IPS-20b (cell line): ENCODE measurements around the gene PAX7.

Experiments
- H3K27ac ChIP-seq: one replicate; pipeline ENCODE4 v1.5.1; 2013; ENCODE audit warnings: low read length
- H3K27me3 ChIP-seq: 2 replicates; pipeline ENCODE4 v1.6.1; 2013; ENCODE audit warnings: mild to moderate bottlenecking, low read length, inconsistent platforms; ENCODE audit not compliant: insufficient read depth
- H3K36me3 ChIP-seq: 2 replicates; pipeline ENCODE4 v1.6.1; 2013; ENCODE audit warnings: low read depth, mild to moderate bottlenecking, inconsistent platforms, low read length, moderate library complexity; ENCODE audit not compliant: insufficient read depth
- H3K4me1 ChIP-seq: 2 replicates; pipeline ENCODE4 v1.6.1; 2013; ENCODE audit warnings: mild to moderate bottlenecking, control low read depth, inconsistent platforms, low read length, moderate library complexity; ENCODE audit not compliant: insufficient read depth
- H3K4me3 ChIP-seq: 2 replicates; pipeline ENCODE4 v1.5.1; 2013; ENCODE audit warnings: mild to moderate bottlenecking, low read length, inconsistent platforms
- H3K9ac ChIP-seq: 2 replicates; pipeline ENCODE4 v1.6.1; 2013; ENCODE audit warnings: low read depth, mild to moderate bottlenecking, inconsistent platforms, low read length, moderate library complexity
- H3K9me3 ChIP-seq: 2 replicates; pipeline ENCODE4 v1.6.1; 2013; ENCODE audit warnings: mild to moderate bottlenecking, low read depth, low read length, inconsistent platforms; ENCODE audit not compliant: insufficient read depth

PAX7 gene

GRCh38 chr1:18602533-18603211 lies 28.0 kb upstream of the PAX7 start:
- Histone ChIP-seq H3K9me3 (no peaks in the 10 kb centered on the region), H3K4me1 (peaks cover 8% of the 10 kb centered on the region; the same call in 1 of the 2 replicates), H3K4me3 (no peak overlapping the region), H3K27ac (no peak overlapping the region), H3K9ac (no peak overlapping the region), H3K27me3 (peaks cover 32% of the 10 kb centered on the region), H3K36me3 (no peaks in the 10 kb centered on the region)

- H3K9ac ChIP-seq: no peak overlapping the region
- no peaks in the 10 kb centered on the region for H3K36me3 ChIP-seq
- H3K27ac ChIP-seq: no peak overlapping the region
- peaks cover 29% of the 10 kb centered on the region for H3K27me3 ChIP-seq
- no peak overlapping the region for H3K4me3 ChIP-seq
- H3K4me1 ChIP-seq: peaks cover 8% of the 10 kb centered on the region; the same call in 1 of the 2 replicates
- no peaks in the 10 kb centered on the region for H3K9me3 ChIP-seq
Measured at GRCh38 chr1:18603212-18603852, 27.3 kb upstream of the PAX7 start.

GRCh38 chr1:18606443-18607288 lies 24.0 kb upstream of the PAX7 start:
- H3K9me3 ChIP-seq: no peaks in the 10 kb centered on the region
- no peak overlapping the region for H3K9ac ChIP-seq
- peaks cover 3% of the 10 kb centered on the region; the same call in 1 of the 2 replicates for H3K4me1 ChIP-seq
- H3K36me3 ChIP-seq: no peaks in the 10 kb centered on the region
- H3K27me3 ChIP-seq: peaks cover 19% of the 10 kb centered on the region
- H3K4me3 ChIP-seq: no peak overlapping the region
- no peak overlapping the region for H3K27ac ChIP-seq

DNA sequence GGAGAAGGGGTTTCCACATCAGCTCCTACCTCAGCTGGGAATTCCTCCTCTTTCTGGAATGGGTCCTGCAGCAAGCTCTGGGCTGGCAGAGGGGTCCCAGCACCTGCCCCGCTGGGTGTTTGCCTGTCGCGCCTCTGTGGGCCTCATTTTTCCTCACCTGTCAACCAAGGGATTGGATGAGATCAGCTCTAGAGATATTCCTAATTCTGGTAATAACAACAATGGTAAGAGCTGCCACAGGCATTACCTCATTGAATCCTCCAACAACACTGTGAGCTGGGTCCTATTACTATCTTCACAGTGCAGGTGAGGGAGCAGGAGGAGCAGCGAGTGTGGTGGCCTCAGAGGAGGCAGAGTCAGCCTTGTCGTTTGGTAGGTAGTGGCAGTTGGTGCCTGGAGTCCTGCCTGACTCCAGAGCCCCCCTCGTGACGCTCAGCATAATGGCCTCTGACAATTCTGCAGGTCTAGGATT lies 23.3 kb upstream of the PAX7 start:
- Histone ChIP-seq H3K9ac (no peak overlapping the region), H3K36me3 (no peaks in the 10 kb centered on the region), H3K9me3 (no peaks in the 10 kb centered on the region), H3K27ac (no peak overlapping the region), H3K27me3 (peaks cover 21% of the 10 kb centered on the region), H3K4me3 (no peak overlapping the region), H3K4me1 (peaks cover 3% of the 10 kb centered on the region; the same call in 1 of the 2 replicates)

DNA sequence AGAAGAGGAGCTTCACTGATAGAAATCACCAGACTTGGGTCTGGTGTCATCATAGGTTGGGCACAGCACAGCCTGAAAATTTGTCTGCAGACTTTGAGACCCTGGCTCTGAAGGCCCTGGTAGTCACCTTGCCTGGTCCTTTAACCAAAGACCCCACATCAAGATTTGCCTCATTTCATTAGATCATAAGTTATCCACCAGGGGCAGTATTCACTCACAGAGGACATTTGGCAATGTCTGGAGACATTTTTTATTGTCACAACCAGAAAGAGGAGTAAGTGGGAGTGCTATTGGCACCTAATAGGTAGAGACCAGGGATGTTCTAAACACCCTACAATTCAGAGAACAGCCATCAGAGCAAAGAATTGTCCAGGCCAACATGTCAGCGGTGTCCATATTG lies 22.1 kb upstream of the PAX7 start:
- Histone ChIP-seq H3K27ac (no peak overlapping the region), H3K9ac (no peak overlapping the region), H3K27me3 (peaks cover 17% of the 10 kb centered on the region), H3K9me3 (no peaks in the 10 kb centered on the region), H3K4me1 (no peaks in the 10 kb centered on the region; the same call in 1 of the 2 replicates), H3K36me3 (no peaks in the 10 kb centered on the region), H3K4me3 (no peak overlapping the region)

DNA sequence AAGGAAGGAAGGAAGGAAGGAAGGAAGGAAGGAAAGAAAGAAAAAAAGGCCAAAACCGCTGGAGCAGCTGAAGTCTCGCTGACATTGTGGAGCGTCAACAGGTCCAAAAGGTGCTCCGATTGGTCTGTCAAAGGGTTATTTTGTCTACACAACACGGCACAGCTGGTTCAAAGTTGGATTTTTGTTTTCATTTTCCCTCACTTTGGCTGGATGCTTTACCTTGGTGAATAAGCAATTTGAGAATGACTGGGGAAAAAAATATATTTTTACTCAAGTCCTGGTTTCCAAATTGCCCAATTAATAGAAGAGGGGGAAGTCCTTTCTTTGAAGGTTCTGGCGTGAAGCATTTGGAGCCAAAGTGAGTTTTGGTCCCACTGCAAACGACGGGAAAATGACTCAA lies 19.3 kb upstream of the PAX7 start:
- Histone ChIP-seq H3K4me3 (no peak overlapping the region), H3K27ac (no peak overlapping the region), H3K36me3 (no peaks in the 10 kb centered on the region), H3K27me3 (peaks cover 20% of the 10 kb centered on the region), H3K9ac (no peak overlapping the region), H3K4me1 (no peaks in the 10 kb centered on the region), H3K9me3 (no peaks in the 10 kb centered on the region)

DNA sequence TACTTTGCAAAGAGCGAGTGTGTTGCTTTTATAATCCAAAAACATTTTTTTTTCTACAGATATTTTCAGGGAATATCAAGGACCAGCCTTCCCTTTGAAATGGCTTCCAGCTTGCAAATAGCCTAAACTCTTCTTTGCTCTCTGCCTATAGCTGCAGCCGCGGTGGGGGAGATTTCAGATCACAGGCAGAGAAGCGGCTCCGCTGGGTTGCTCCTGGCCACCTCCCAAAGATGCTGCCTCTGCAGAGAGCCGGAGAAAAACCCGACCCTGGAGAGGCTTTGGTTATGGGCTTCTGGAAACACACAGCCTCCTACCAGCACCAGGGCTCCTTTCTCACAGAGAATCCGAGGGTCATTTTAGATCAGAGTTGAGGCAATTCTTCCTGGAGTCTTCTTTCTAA lies 18.6 kb upstream of the PAX7 start:
- no peaks in the 10 kb centered on the region for H3K4me1 ChIP-seq
- H3K27me3 ChIP-seq: peaks cover 20% of the 10 kb centered on the region
- H3K27ac ChIP-seq: no peak overlapping the region
- no peaks in the 10 kb centered on the region for H3K36me3 ChIP-seq
- no peaks in the 10 kb centered on the region for H3K9me3 ChIP-seq
- no peak overlapping the region for H3K9ac ChIP-seq
- no peak overlapping the region for H3K4me3 ChIP-seq

GRCh38 chr1:18614069-18614735 lies 16.4 kb upstream of the PAX7 start:
- Histone ChIP-seq H3K27me3 (peaks cover 20% of the 10 kb centered on the region), H3K4me3 (no peak overlapping the region), H3K4me1 (no peaks in the 10 kb centered on the region), H3K27ac (no peak overlapping the region), H3K9ac (no peak overlapping the region), H3K9me3 (no peaks in the 10 kb centered on the region), H3K36me3 (no peaks in the 10 kb centered on the region)

DNA sequence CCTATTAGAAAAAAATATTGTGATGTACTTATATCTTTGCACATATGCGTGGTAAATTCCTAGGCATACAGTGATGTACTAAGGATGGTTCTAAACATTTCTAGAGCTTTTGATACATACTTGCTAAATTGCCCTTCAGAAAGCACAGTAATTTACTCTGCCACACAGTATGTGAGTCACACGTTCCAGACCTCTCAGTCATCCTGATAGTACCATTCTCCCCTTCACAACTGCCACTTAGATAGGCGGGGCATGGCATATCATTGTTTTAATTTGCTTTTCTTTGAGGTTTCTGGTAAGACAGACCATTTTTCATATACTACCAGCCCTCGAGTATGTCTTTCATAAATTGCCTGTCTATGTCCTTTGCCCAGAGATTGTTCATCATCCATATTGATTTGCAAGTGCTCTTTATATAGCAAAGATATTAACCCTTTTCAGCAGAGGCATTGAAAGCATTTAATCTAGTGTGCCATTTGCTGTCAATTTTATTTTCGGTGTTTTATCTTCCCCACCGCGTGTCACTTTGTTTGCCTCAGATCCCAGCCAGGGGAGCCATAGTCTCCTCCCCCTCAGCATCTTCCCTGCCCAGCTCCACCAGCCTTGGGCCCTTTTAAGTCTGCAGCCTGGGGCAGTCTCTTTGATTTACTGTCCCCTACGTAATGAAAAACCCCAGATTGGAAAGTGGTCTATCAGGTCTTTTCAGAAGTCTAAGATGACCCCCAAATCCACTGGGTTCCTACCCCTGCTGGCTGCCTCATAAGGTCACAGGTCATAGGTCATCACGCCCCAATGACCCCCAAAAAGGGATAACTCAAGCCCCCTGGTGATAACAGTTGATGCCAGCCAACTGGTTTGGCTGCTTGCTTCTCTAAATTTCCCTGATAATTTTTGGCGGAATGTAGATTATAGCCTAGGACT lies 11.8 kb upstream of the PAX7 start:
- Histone ChIP-seq H3K27me3 (peaks cover 28% of the 10 kb centered on the region), H3K36me3 (no peaks in the 10 kb centered on the region), H3K9ac (no peak overlapping the region), H3K9me3 (no peaks in the 10 kb centered on the region), H3K27ac (no peak overlapping the region), H3K4me1 (no peaks in the 10 kb centered on the region), H3K4me3 (no peak overlapping the region)

DNA sequence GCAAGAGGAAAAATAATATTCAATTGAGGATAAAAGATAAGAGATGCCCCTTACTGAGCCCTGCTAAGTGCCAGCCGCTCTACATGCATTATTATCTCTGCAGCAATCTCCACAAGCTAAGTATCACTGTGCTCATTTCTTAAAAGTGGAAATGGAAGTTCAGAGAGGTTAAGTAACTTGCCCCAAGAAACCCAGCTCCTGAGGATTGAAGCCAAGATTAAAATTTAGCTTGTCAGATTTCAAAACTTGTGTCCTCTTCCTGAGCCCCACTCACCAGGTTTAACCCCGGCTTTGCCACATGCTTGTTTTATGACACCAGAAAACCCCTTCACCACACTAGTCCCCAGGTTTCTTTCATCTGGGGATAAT lies 11.2 kb upstream of the PAX7 start:
- Histone ChIP-seq H3K27me3 (peaks cover 28% of the 10 kb centered on the region), H3K36me3 (no peaks in the 10 kb centered on the region), H3K9ac (no peak overlapping the region), H3K9me3 (no peaks in the 10 kb centered on the region), H3K27ac (no peak overlapping the region), H3K4me3 (no peak overlapping the region), H3K4me1 (no peaks in the 10 kb centered on the region)
